IMR-90 (cell line): ENCODE data around the gene MB21D2. TPM values are rescaled to one million over a fixed set of nuclear protein-coding genes. Genes with fewer than 3 reads are reported as not detected.

Source experiments
- ATAC-seq: fragments of 200-7000 bp; cut with Tn5 transposase; 2 replicates; pipeline ENCODE4 v1.9.1; 2020; ENCODE audit warnings: low read depth, mild to moderate bottlenecking, moderate library complexity
- BruUV-seq: library from RNA; stranded (reverse); fragments of 400-500 nt; replicated peaks from 2 replicates; lab custom pipeline; 2021; lab: Mats Ljungman, UMichigan
- CTCF ChIA-PET: fragments of 300-600 bp; formaldehyde crosslinking; extraction: SDS; loops from one replicate; lab custom pipeline; 2021; ENCODE audit warnings: antibody characterized with exemption; lab: Yijun Ruan, JAX
- POLR2A ChIA-PET: fragments of 300-600 bp; sonication (Branson Sonifier 250); formaldehyde crosslinking; loops from one replicate; lab custom pipeline; 2022; ENCODE audit warnings: antibody characterized with exemption; ENCODE audit not compliant: unreplicated experiment; lab: Charles Lee
- DNase-seq: peaks from one replicate; pipeline ENCODE4 v3.0.0; 2013
- H2AFZ ChIP-seq: replicated peaks from 2 replicates; pipeline ENCODE3; 2013; ENCODE audit warnings: low read length, mild to moderate bottlenecking; ENCODE audit not compliant: poor library complexity
- H2AK5ac ChIP-seq: 2 replicates; pipeline ENCODE4 v1.6.1; 2013; ENCODE audit warnings: low read depth, low read length, inconsistent platforms
- H2AK9ac ChIP-seq: replicated peaks from 2 replicates; pipeline ENCODE3; 2013; ENCODE audit warnings: mild to moderate bottlenecking, low read depth, low read length, moderate library complexity; ENCODE audit not compliant: poor library complexity
- H2BK120ac ChIP-seq: 2 replicates; pipeline ENCODE4 v1.6.1; 2013; ENCODE audit warnings: low read depth, low read length, inconsistent platforms
- H2BK15ac ChIP-seq: 3 replicates; pipeline ENCODE4 v1.6.1; 2013; ENCODE audit warnings: low read depth, low read length, inconsistent platforms
- H2BK20ac ChIP-seq: 2 replicates; pipeline ENCODE4 v1.6.1; 2013; ENCODE audit warnings: low read depth, mild to moderate bottlenecking, inconsistent platforms, low read length, moderate library complexity
- H2BK5ac ChIP-seq: 2 replicates; pipeline ENCODE4 v1.6.1; 2013; ENCODE audit warnings: mild to moderate bottlenecking, low read depth, low read length, inconsistent platforms; ENCODE audit not compliant: poor library complexity, severe bottlenecking
- H3K14ac ChIP-seq: replicated peaks from 2 replicates; pipeline ENCODE4 v1.6.1; 2013; ENCODE audit warnings: low read depth, low read length, inconsistent platforms
- H3K18ac ChIP-seq: 2 replicates; pipeline ENCODE4 v1.6.1; 2013; ENCODE audit warnings: low read depth, low read length, control low read depth
- H3K23ac ChIP-seq: 2 replicates; pipeline ENCODE4 v1.6.1; 2013; ENCODE audit warnings: low read depth, low read length, inconsistent platforms
- H3K27ac ChIP-seq: 2 replicates; pipeline ENCODE4 v1.5.1; 2013; ENCODE audit warnings: mild to moderate bottlenecking, control low read depth, low read length; ENCODE audit not compliant: insufficient read depth
- H3K27me3 ChIP-seq: 2 replicates; pipeline ENCODE4 v1.6.1; 2013; ENCODE audit warnings: low read length; ENCODE audit not compliant: control insufficient read depth, insufficient read depth
- H3K36me3 ChIP-seq: 2 replicates; pipeline ENCODE4 v1.6.1; 2013; ENCODE audit warnings: low read length, mixed read lengths; ENCODE audit not compliant: control insufficient read depth, insufficient read depth
- H3K4ac ChIP-seq: 2 replicates; pipeline ENCODE4 v1.6.1; 2013; ENCODE audit warnings: low read depth, low read length, inconsistent platforms
- H3K4me1 ChIP-seq: 2 replicates; pipeline ENCODE4 v1.6.1; 2013; ENCODE audit warnings: low read length, mixed read lengths; ENCODE audit not compliant: control insufficient read depth, insufficient read depth
- H3K4me2 ChIP-seq: 2 replicates; pipeline ENCODE4 v1.6.1; 2013; ENCODE audit warnings: low read depth, mild to moderate bottlenecking, control low read depth, low read length, moderate library complexity
- H3K4me3 ChIP-seq: 2 replicates; pipeline ENCODE4 v1.5.1; 2013; ENCODE audit warnings: low read depth, mild to moderate bottlenecking, control low read depth, low read length, moderate library complexity; ENCODE audit not compliant: insufficient read depth
- H3K56ac ChIP-seq: 2 replicates; pipeline ENCODE4 v1.6.1; 2013; ENCODE audit warnings: low read length, inconsistent platforms; ENCODE audit not compliant: insufficient read depth; ENCODE audit errors: extremely low read depth
- H3K79me1 ChIP-seq, 2 experiments: 2 replicates each; pipeline ENCODE4 v1.6.1; 2013; ENCODE audit warnings: low read length in 2 of 2, inconsistent platforms in 1 of 2, low read depth in 1 of 2
- H3K9ac ChIP-seq: 2 replicates; pipeline ENCODE4 v1.6.1; 2013; ENCODE audit warnings: low read depth, low read length, control low read depth
- H3K9me1 ChIP-seq: 2 replicates; pipeline ENCODE4 v1.6.1; 2013; ENCODE audit warnings: low read length, inconsistent platforms; ENCODE audit not compliant: insufficient read depth
- H3K9me3 ChIP-seq: 2 replicates; pipeline ENCODE4 v1.6.1; 2013; ENCODE audit warnings: low read length; ENCODE audit not compliant: control insufficient read depth, insufficient read depth
- H4K20me1 ChIP-seq: 2 replicates; pipeline ENCODE4 v1.6.1; 2013; ENCODE audit warnings: low read length, inconsistent platforms; ENCODE audit not compliant: insufficient read depth
- H4K5ac ChIP-seq: 2 replicates; pipeline ENCODE4 v1.6.1; 2013; ENCODE audit warnings: mild to moderate bottlenecking, low read depth, low read length, control low read depth
- H4K8ac ChIP-seq, 2 experiments: 2 replicates each; pipeline ENCODE4 v1.6.1; 2013; ENCODE audit warnings: low read depth in 2 of 2, low read length in 2 of 2, control low read depth in 1 of 2, inconsistent platforms in 1 of 2
- H4K91ac ChIP-seq: 2 replicates; pipeline ENCODE4 v1.6.1; 2013; ENCODE audit warnings: low read depth, low read length, inconsistent platforms; ENCODE audit not compliant: insufficient read depth
- CEBPB ChIP-seq: IDR thresholded peaks from 2 replicates; pipeline ENCODE4 v1.6.1; 2012; ENCODE audit warnings: low read depth, low read length, improper control_type of control experiment
- SMC3 ChIP-seq: fragments of 150-350 bp; IDR thresholded peaks from 2 replicates; pipeline ENCODE4 v1.6.1; 2016; ENCODE audit warnings: low read depth, mild to moderate bottlenecking, antibody characterized with exemption, low read length, moderate library complexity
- WGBS, 2 experiments: methylation state at CpG; one replicate each; pipeline versions ENCODE4 v1.1.5 to v1.1.7; 2013; ENCODE audit warnings: missing lambda C conversion rate in 2 of 2; ENCODE audit not compliant: insufficient read length in 1 of 2; ENCODE audit errors: extremely low coverage in 2 of 2; 5-methylcytosine and 5-hydroxymethylcytosine counted together
- dilution Hi-C: fragments of 300-500 bp; cut with HindIII; formaldehyde crosslinking; loops from one replicate; pipeline ENCODE4 v1.14.3; 2018; ENCODE audit warnings: low sequenced_read_pairs; ENCODE audit not compliant: unreplicated experiment
- in situ Hi-C: fragments of 300-500 bp; cut with MboI; formaldehyde crosslinking; loops from 3 replicates; pipeline ENCODE4 v1.14.3; 2019; ENCODE audit warnings: low sequenced_read_pairs, inconsistent platforms, mixed read lengths
- intact Hi-C: fragments of 100-400 bp; cut with micrococcal nuclease; formaldehyde crosslinking; loops from 2 replicates; pipeline ENCODE4 v1.10.0; 2022
- polyA plus RNA-seq, 3 experiments: library from polyadenylated mRNA; depleted of rRNA; stranded (reverse); fragments of >200 nt; gene quantifications; 2 replicates each; pipeline ENCODE4 v1.2.3, GENCODE V29; 2012; ENCODE audit warnings: low replicate concordance in 1 of 3
- total RNA-seq: library from RNA; depleted of rRNA; stranded (reverse); fragments of >200 nt; gene quantifications from 2 replicates; pipeline ENCODE4 v1.2.3, GENCODE V29; 2012

MB21D2 gene
- total and polyA plus RNA-seq, 2 of the 4 experiments (the other 2 are of a cell fraction): 13.6 to 44.8 TPM

GRCh38 chr3:192848371-192849233, 69.1 kb downstream of the MB21D2 start:
- TF ChIP-seq CEBPB: peak; percentile 43; the same call in 1 of the 2 replicates
- TF ChIP-seq SMC3: no peak
- H3K9me1 ChIP-seq: peaks cover 24% of the 10 kb centered on the region
- peak overlapping the region; percentile 84 for H4K91ac ChIP-seq
- no peak overlapping the region for H3K4me3 ChIP-seq
- H3K4me2 ChIP-seq: peak overlapping the region; percentile 70; the same call in 1 of the 2 replicates
- H3K27ac ChIP-seq: no peak overlapping the region; the same call in 1 of the 2 replicates
- peak overlapping the region; percentile 91 for H2AK5ac ChIP-seq
- H3K27me3 ChIP-seq: no peaks in the 10 kb centered on the region
- H2BK20ac ChIP-seq: peak overlapping the region; percentile 51; the same call in 1 of the 2 replicates
- no peaks in the 10 kb centered on the region for H3K36me3 ChIP-seq
- peak overlapping the region; percentile 86; the same call in 2 of the 3 replicates for H2BK15ac ChIP-seq
- 0 out of 2 replicates have a peak overlapping the region, but pooled peaks have one; percentile 24 for H3K56ac ChIP-seq
- BruUV-seq: no TSS peak
- peaks cover 21% of the 10 kb centered on the region; the same call in 1 of the 2 replicates for H4K20me1 ChIP-seq
- ChIA-PET POLR2A (interaction anchor here (0.7 kb wide), 1 partner anchor 1725 kb away, joined by 4 read pairs; no protein-coding TSS in a partner anchor), CTCF (no interaction called here)
- peak overlapping the region; percentile 84; the same call in 1 of the 2 replicates for H3K23ac ChIP-seq
- peak; percentile 4; the same call in 1 of the 2 replicates for ATAC-seq
- H3K18ac ChIP-seq: peak overlapping the region; percentile 78; the same call in 1 of the 2 replicates
- H2BK5ac ChIP-seq: peak overlapping the region; percentile 79
- peaks cover 44 to 70% of the 10 kb centered on the region in 2 experiments for H3K79me1 ChIP-seq
- in situ Hi-C loops: no loop called here
- H3K4me1 ChIP-seq: peaks cover 30% of the 10 kb centered on the region
- H3K14ac ChIP-seq: peak overlapping the region; percentile 91
- H2AFZ ChIP-seq: no peak overlapping the region
- peak overlapping the region; percentile 80 for H2AK9ac ChIP-seq
- intact Hi-C loops: no loop called here
- peak overlapping the region; percentile 52; the same call in 1 of the 2 replicates for H4K5ac ChIP-seq
- H3K9ac ChIP-seq: no peak overlapping the region
- H3K4ac ChIP-seq: peak overlapping the region; percentile 85
- peak overlapping the region; percentile 45 to 61; a peak in 3 of 4 replicates for H4K8ac ChIP-seq
- no peaks in the 10 kb centered on the region for H3K9me3 ChIP-seq
- DNase-seq: peak; percentile 58
- dilution Hi-C loops: no loop called here
- WGBS, 2 experiments: 90% methylated on average over 2 of the region's 11 CpGs; no CpG with 5 or more reads in 1 of the 2 experiments
- peak overlapping the region; percentile 78 for H2BK120ac ChIP-seq
